HFF-Myc (cell line): ENCODE measurements around the gene DCLRE1A.
"Not testable (repeated sequence)": the region's sequence is repeated elsewhere in the genome, so short reads cannot be mapped to it uniquely, and the experiment has no call there.

Experiments
- DNase-seq: peaks from one replicate; pipeline ENCODE4 v3.0.0-alpha.2; 2011; ENCODE audit warnings: low read depth; ENCODE audit errors: extremely low read depth
- H3K4me3 ChIP-seq: replicated peaks from 2 replicates; pipeline ENCODE4 v1.5.1; 2011; ENCODE audit warnings: low read depth, mild to moderate bottlenecking, control low read depth, low read length
- CTCF ChIP-seq: IDR thresholded peaks from 2 replicates; pipeline ENCODE4 v1.5.1; 2012; ENCODE audit warnings: mild to moderate bottlenecking, low read depth, low read length, control low read depth; ENCODE audit errors: missing control alignments

DCLRE1A gene

GRCh38 chr10:113823389-113823788 is 30.5 kb downstream of the DCLRE1A start:
- DNase-seq = no peak
- H3K4me3 ChIP-seq = no peak overlapping the region
- no peak for TF ChIP-seq CTCF

GRCh38 chr10:113822174-113822573 is 31.7 kb downstream of the DCLRE1A start:
- DNase-seq = no peak
- H3K4me3 ChIP-seq = no peak overlapping the region
- TF ChIP-seq CTCF = no peak

- H3K4me3 ChIP-seq, DNase-seq: not testable (repeated sequence)
Observed at GRCh38 chr10:113821306-113821705, 32.6 kb downstream of the DCLRE1A start.

GRCh38 chr10:113820507-113820906 is 33.4 kb downstream of the DCLRE1A start:
- DNase-seq = no peak
- TF ChIP-seq CTCF = peak; percentile 32
- no peak overlapping the region for H3K4me3 ChIP-seq

- H3K4me3 ChIP-seq = no peak overlapping the region
- no peak for TF ChIP-seq CTCF
- DNase-seq = no peak
Observed at GRCh38 chr10:113819989-113820388, 33.9 kb downstream of the DCLRE1A start.

GRCh38 chr10:113814700-113815099 is 39.2 kb downstream of the DCLRE1A start:
- H3K4me3 ChIP-seq, DNase-seq: not testable (repeated sequence)

GRCh38 chr10:113808168-113808567 is 45.7 kb downstream of the DCLRE1A start:
- no peak for DNase-seq
- no peak for TF ChIP-seq CTCF
- H3K4me3 ChIP-seq = no peak overlapping the region

- no peak for TF ChIP-seq CTCF
- no peak overlapping the region for H3K4me3 ChIP-seq
- no peak for DNase-seq
Observed at GRCh38 chr10:113806503-113806902, 47.4 kb downstream of the DCLRE1A start.
